ENCODE results near the gene SLC16A12.

DNA sequence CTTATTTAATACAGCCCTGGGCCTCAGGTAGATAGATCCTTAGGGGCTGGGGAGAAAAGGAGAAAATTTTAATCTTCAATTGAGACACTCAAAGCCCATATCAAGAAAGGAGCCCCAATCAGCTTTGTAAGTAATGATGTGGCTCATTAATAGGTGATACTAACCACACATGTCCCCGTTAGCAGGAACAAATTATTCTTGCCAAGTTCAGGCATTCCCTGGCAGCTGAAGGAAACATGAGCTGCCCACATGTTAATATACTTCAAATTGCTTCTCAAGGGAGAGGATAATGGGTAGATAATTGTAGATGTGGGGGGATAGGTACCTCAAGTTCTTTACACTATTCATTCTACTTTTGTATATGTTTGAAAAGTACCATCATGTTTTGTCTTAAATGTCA is 106.5 kb downstream of the SLC16A12 start:
- TF ChIP-seq, protein P1, sequence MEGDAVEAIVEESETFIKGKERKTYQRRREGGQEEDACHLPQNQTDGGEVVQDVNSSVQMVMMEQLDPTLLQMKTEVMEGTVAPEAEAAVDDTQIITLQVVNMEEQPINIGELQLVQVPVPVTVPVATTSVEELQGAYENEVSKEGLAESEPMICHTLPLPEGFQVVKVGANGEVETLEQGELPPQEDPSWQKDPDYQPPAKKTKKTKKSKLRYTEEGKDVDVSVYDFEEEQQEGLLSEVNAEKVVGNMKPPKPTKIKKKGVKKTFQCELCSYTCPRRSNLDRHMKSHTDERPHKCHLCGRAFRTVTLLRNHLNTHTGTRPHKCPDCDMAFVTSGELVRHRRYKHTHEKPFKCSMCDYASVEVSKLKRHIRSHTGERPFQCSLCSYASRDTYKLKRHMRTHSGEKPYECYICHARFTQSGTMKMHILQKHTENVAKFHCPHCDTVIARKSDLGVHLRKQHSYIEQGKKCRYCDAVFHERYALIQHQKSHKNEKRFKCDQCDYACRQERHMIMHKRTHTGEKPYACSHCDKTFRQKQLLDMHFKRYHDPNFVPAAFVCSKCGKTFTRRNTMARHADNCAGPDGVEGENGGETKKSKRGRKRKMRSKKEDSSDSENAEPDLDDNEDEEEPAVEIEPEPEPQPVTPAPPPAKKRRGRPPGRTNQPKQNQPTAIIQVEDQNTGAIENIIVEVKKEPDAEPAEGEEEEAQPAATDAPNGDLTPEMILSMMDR (conservative IDR thresholded peaks at IDR 0.05): no peak
- TF ChIP-seq ZFX (IDR thresholded peaks at IDR 0.05): no peak

All from C4-2B (cell line).